Endothelial cell (in vitro differentiated cells): Measurements from ENCODE around the gene CXCR5. TPM values are rescaled to one million over a fixed set of nuclear protein-coding genes. Genes with fewer than 3 reads are reported as not detected.

ENCODE experiments used
- DNase-seq: peaks from one replicate; pipeline ENCODE4 v3.0.0; 2021; ENCODE audit warnings: low spot score
- H3K27ac Mint-ChIP-seq: one replicate; pipeline ENCODE4 v1.8.0; 2021; ENCODE audit warnings: mixed read lengths, inconsistent platforms; ENCODE audit not compliant: unreplicated experiment
- H3K27me3 Mint-ChIP-seq: one replicate; pipeline ENCODE4 v1.8.0; 2021; ENCODE audit warnings: mild to moderate bottlenecking, moderate library complexity, mixed read lengths, inconsistent platforms; ENCODE audit not compliant: unreplicated experiment
- H3K36me3 Mint-ChIP-seq: one replicate; pipeline ENCODE4 v1.8.0; 2021; ENCODE audit warnings: mild to moderate bottlenecking, low read depth, mixed read lengths, inconsistent platforms; ENCODE audit not compliant: unreplicated experiment
- H3K4me1 Mint-ChIP-seq: one replicate; pipeline ENCODE4 v1.8.0; 2021; ENCODE audit warnings: mild to moderate bottlenecking, mixed read lengths, inconsistent platforms; ENCODE audit not compliant: unreplicated experiment
- H3K4me3 Mint-ChIP-seq: one replicate; pipeline ENCODE4 v1.8.0; 2021; ENCODE audit warnings: mild to moderate bottlenecking, mixed read lengths, inconsistent platforms; ENCODE audit not compliant: unreplicated experiment
- H3K9me3 Mint-ChIP-seq: one replicate; pipeline ENCODE4 v1.8.0; 2021; ENCODE audit warnings: mixed read lengths, inconsistent platforms; ENCODE audit not compliant: unreplicated experiment
- CTCF ChIP-seq: fragments of 200-600 bp; sonication (generic); IDR thresholded peaks from one replicate; pipeline ENCODE4 v1.5.0; 2021; ENCODE audit warnings: antibody characterized with exemption; ENCODE audit not compliant: unreplicated experiment
- total RNA-seq: library from RNA; stranded (reverse); fragmentation: NEBNext Ultra II Directional; extraction: Animal tissue kit (Norgen Biotek cat#: 25700); gene quantifications from one replicate; pipeline ENCODE4 v1.2.1, GENCODE V29; 2021; ENCODE audit not compliant: unreplicated experiment

CXCR5 gene
- total RNA-seq, 1 donor from 2014 or later = not detected

GRCh38 chr11:118899706-118900360, 16.1 kb downstream of the CXCR5 start:
- H3K4me1 Mint-ChIP-seq = peaks cover 25% of the 10 kb centered on the region
- H3K27ac Mint-ChIP-seq = no peak overlapping the region
- TF ChIP-seq CTCF = no peak
- no peaks in the 10 kb centered on the region for H3K9me3 Mint-ChIP-seq
- H3K36me3 Mint-ChIP-seq = peaks cover 4% of the 10 kb centered on the region
- DNase-seq = no peak
- no peak overlapping the region for H3K4me3 Mint-ChIP-seq
- peaks cover 5% of the 10 kb centered on the region for H3K27me3 Mint-ChIP-seq

DNA sequence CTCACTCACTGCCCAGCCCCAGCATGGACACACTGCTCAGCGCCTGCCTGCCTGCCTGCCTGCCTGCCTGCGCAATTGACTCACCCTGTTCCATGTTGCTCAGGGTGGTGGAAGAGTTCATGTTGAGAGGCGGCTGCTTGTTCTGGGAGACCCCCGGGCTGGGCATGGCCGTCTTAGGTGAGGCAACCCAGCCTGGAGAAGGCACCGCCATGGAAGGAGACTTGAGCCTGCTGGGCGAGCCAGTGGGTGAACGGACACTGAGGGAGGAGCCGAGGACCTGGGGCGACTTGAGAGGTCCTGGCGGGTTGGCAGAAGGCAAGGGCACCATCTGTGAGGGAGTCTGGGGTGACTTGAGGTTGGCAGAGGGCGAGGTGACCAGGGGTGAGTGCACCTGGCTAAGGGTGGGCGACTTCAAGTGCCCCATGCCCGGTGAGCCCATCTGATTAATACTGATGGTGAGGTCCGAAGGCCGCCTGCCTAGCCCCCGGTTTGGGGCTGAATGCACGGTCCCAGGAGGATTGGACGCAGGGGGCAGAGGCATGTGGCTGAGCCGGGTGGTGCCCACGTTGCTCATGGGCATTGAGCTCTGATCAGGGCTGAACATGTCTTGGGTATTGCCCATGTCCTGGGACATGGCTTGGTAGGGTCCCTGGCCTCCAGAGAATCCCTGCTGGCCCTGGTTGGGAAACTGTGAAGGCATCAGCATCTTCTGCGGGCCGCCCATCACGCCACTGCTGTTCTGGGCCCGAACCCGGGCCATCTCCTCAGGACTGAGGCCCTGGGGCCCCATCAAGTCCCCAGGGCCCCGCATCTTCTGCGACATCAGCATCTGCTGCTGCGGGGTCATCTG, 17.1 kb downstream of the CXCR5 start:
- Mint-ChIP-seq H3K36me3 (peaks cover 4% of the 10 kb centered on the region), H3K4me1 (peaks cover 18% of the 10 kb centered on the region), H3K27ac (no peak overlapping the region), H3K27me3 (peaks cover 5% of the 10 kb centered on the region), H3K9me3 (no peaks in the 10 kb centered on the region), H3K4me3 (peak overlapping the region; percentile 25)
- no peak for DNase-seq
- no peak for TF ChIP-seq CTCF

DNA sequence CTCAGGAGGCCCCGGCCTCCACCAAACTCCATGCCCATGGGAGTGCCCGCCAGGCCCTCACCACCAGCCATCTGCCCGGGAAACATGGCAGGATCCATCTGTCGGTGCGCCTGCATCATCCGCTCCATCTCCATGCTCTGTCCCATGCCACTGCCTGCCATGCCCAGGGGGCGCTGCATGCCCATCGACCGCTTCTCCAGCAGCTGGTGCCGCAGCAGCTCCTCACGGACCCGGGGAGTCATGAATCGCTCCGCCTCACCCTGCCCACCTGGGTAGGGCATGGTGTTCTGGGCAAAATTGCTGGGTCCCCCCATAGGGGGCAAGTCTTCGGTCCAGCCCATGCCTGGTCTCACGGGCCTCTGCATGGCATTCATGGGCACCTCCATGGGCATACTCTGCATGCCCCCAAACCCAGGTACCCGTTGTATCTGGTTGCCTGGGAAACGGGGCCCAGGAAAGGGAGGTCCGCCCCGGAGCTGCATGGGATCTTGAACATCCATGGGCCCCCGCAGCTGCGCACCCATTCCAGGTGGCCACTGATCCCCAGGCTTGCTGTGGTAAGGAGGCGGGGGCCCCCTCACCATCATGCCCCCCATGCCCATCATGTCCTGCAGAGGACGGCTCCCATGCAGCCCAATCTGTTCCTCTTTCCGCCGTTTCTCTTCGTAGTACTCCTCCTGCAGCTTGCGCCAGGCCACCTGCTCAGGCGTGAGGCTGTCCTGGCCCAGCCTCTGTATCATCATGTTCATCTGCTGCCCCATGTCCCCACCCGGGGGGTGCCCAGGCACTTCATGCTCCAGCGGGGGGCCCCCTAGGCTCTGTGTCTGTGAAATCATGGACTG, 18.0 kb downstream of the CXCR5 start:
- peak overlapping the region; percentile 47 for H3K4me3 Mint-ChIP-seq
- no peak overlapping the region for H3K27ac Mint-ChIP-seq
- no peak for TF ChIP-seq CTCF
- peaks cover 4% of the 10 kb centered on the region for H3K27me3 Mint-ChIP-seq
- H3K4me1 Mint-ChIP-seq = peaks cover 9% of the 10 kb centered on the region
- DNase-seq = no peak
- no peaks in the 10 kb centered on the region for H3K9me3 Mint-ChIP-seq
- H3K36me3 Mint-ChIP-seq = peaks cover 7% of the 10 kb centered on the region

GRCh38 chr11:118902336-118903203, 18.9 kb downstream of the CXCR5 start:
- no peak overlapping the region for H3K27ac Mint-ChIP-seq
- H3K4me1 Mint-ChIP-seq = peaks cover 6% of the 10 kb centered on the region
- H3K36me3 Mint-ChIP-seq = peaks cover 3% of the 10 kb centered on the region
- no peak for TF ChIP-seq CTCF
- no peaks in the 10 kb centered on the region for H3K9me3 Mint-ChIP-seq
- no peak for DNase-seq
- H3K27me3 Mint-ChIP-seq = peaks cover 3% of the 10 kb centered on the region
- H3K4me3 Mint-ChIP-seq = no peak overlapping the region
